Measurements from ENCODE around the gene DNAJC27. TPM values are rescaled to one million over a fixed set of nuclear protein-coding genes. Genes with fewer than 3 reads are reported as not detected.

DNAJC27 gene
- total RNA-seq, 1 experiment from 2014 or later, result 3.2 TPM

- DNase-seq (ENCODE audit: low spot score), result no peak
Measured at GRCh38 chr2:24926220-24926601, 45.5 kb downstream of the DNAJC27 start.

GRCh38 chr2:24925815-24926214, 45.9 kb downstream of the DNAJC27 start:
- DNase-seq (ENCODE audit: low spot score), result no peak

GRCh38 chr2:24924732-24925131, 47.0 kb downstream of the DNAJC27 start:
- DNase-seq (ENCODE audit: low spot score), result no peak

GRCh38 chr2:24924266-24924665, 47.5 kb downstream of the DNAJC27 start:
- DNase-seq (ENCODE audit: low spot score), result no peak

DNA sequence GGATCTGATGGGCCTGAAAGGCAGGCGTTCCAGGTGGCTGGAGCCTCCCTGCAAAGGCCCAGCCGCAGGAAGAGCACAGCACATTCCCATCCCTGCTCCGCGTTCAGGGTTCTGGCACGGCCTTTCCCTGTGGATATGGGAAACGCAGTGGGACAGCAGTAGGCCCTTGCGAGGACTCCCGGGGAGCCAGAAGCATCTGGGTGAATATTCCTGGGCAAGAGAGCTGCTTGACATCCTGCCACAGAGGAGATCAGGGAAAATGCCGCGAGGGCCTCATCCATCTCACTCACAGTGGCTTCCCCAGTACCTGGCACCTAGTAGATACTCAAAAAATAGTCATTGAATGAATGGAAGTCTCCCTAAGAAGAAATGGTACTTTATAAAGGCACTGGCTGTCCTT, 48.6 kb downstream of the DNAJC27 start:
- DNase-seq (ENCODE audit: low spot score), result no peak

DNA sequence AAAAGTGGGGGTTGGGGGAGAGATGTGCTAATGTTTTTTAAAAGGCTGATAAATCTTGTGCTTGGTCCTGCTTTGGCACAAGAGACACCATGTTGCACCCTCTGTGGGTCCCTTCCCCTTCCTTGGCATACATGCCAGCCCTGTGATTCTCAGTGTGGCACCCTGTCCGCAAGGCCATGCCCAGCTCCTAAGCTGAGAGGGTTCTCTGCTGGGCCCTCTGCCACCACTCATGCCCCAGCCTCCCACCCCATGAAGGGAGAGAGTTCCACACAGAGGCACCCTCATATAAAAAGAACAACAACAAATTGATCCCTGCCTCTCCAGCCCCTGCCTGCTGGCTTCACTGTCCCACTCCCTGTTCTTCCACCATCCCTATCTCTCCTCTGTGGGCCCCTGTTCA, 49.2 kb downstream of the DNAJC27 start:
- DNase-seq (ENCODE audit: low spot score), result no peak

GRCh38 chr2:24920809-24921441, 50.8 kb downstream of the DNAJC27 start:
- peak; percentile 21 for DNase-seq (ENCODE audit: low spot score)

DNA sequence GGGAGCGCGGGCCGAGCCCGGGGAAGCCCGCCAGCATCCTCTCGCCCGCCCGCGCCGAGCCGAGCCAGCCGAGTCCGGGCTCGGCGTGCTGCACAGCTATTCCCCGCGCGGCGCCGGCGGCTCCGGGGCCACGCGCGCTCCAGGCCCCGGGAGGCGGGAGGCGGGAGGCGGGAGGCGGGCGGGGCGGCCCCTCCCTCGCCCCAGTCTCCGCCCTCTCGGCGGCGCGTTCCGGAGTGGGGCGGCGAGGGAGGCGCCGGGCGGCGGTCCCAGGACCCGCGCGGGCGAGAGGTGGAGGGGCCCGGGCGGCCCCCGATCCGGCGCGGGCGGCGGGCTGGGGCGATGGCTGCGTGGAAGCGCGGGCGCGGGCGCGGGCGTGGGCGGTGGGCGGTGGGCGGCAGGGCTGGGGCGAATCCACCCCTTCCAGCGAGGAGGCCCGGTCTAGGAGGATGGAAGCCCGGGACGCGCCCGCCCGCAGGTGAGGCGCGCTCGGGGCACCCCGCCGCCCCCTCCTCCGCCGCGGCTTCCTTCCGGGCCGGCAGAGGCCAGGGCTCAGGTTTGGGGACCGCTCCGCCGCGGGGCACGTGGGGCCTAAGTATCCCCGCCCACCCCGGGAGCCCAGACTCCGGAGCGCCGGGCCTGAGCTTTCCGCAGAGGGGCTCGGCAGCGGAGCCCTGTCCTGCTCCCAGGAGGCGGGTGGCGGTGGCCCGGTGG, 51.5 kb downstream of the DNAJC27 start, which contains the start of gene ADCY3:
TSS of gene ADCY3 (minus strand) at position 140 of the 711 bp plus-strand sequence. CDS start 1,250 bp downstream, outside the sequence.
- DNase-seq (ENCODE audit: low spot score), result peak; percentile 8

DNA sequence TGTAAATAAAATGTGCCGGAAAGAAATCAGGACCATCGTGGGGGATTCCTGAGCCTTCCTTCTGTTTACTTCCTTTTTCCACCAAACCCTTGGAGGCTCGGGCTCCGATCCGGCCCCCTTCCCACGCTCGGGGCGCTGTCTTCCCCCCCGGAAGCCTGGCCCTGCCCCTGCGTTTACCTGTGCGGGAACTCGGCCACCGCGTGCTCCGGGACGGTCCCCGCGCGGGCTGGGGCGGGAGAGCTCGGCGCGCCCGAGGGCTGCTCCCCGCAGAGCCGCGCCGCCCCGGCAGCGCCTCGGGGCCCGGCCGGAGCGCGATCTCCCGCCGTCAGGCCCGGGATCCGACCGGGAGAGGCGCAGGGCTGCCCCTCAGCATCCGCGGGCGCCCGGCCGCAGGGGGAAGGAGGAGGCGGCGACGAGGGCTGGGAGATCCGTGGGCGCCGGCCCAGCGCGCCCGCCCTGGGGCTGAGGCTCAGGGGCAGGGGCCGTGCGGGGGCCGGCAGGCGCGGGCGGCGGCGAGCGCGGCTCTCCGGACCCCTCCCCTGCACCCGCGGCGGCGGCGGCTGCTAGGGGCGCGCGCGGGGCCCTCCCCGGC, 52.2 kb downstream of the DNAJC27 start:
- no peak for DNase-seq (ENCODE audit: low spot score)

- DNase-seq (ENCODE audit: low spot score), result peak; percentile 28
Measured at GRCh38 chr2:24919037-24919505, 52.7 kb downstream of the DNAJC27 start.

- no peak for DNase-seq (ENCODE audit: low spot score)
Measured at GRCh38 chr2:24918326-24919036, 53.3 kb downstream of the DNAJC27 start.

DNA sequence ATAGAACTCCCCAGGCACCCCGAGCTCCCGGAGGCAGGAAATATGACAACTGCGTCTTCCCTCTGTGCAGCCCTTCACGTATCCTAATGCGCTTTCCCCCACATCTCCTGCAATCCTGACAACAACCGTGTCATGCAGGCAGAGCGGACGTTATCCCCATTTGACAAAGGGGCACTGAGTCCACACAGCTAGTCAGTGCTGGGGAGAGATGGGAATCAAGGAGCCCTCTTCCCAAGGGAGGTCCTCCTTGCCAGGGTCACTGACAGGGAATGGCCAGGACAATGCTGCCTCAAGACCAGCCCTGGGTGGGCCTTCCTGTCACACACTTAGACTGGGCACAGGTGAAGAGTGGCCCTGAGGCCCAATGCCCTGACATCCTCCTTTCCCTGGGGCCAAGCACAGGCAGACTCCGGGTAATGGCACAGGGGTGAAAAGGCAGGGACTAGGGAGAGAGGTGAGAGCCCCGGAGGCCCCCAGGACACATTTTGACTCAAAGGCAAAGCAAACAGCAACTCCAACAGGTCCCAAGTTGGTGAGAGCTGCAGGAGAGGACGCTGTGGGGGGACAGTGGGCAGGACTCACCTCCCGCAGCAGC, 53.9 kb downstream of the DNAJC27 start:
- no peak for DNase-seq (ENCODE audit: low spot score)

GRCh38 chr2:24917086-24917485, 54.7 kb downstream of the DNAJC27 start:
- no peak for DNase-seq (ENCODE audit: low spot score)

DNA sequence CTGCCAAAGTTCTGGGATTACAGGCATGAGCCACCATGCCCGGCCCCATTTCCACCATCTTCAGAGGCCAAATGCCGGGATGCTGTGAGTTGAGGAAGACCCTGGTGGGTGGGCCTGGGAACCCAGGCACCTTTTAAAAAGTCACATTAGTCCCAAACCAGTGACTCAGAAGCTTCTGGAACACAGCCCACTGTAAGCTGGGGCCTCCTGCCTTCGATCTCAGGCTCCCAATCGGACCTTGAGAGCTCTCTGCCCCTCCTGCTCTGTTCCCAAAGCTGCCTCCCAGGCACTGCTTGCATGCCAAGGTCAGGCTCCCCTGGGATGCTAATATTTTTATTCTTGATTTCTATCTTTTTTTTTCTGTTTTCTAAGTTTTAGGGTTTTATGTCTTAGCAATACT, 56.0 kb downstream of the DNAJC27 start:
- no peak for DNase-seq (ENCODE audit: low spot score)

GRCh38 chr2:24915175-24915574, 56.6 kb downstream of the DNAJC27 start:
- no peak for DNase-seq (ENCODE audit: low spot score)

DNA sequence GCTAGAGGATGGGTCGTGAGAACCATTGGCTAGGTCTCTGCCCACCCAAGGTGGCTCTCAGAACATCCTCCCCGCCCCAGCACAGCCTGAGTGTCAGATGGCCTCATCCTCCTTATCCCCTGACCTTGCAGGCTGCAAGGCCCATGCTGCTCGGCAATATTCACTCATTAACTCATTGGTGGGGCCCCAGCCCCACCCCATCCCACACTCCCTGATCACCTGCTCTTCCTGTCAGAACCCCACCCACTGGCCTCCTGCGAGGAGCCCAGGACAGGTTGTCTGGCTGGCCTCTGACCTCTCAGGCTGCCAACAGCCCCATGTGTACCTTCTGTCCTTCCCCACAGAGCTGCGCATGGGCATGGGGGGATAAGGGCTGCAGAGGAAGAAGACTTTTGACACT, 57.0 kb downstream of the DNAJC27 start:
- DNase-seq (ENCODE audit: low spot score), result no peak

GRCh38 chr2:24913911-24914310, 57.8 kb downstream of the DNAJC27 start:
- no peak for DNase-seq (ENCODE audit: low spot score)

GRCh38 chr2:24912986-24913385, 58.8 kb downstream of the DNAJC27 start:
- no peak for DNase-seq (ENCODE audit: low spot score)

- no peak for DNase-seq (ENCODE audit: low spot score)
Measured at GRCh38 chr2:24912523-24912922, 59.2 kb downstream of the DNAJC27 start.

- DNase-seq (ENCODE audit: low spot score), result no peak
Measured at GRCh38 chr2:24910245-24910644, 61.5 kb downstream of the DNAJC27 start.

GRCh38 chr2:24909555-24910177, 62.1 kb downstream of the DNAJC27 start:
- DNase-seq (ENCODE audit: low spot score), result no peak
